Ovary (tissue), 3 donors: ENCODE results near the gene EEF2K.

ENCODE experiments used
- EP300 ChIP-seq: sonication (generic); formaldehyde crosslinking; IDR thresholded peaks from one replicate; pipeline ENCODE4 v1.6.1; 2017; ENCODE audit warnings: antibody characterized with exemption
- TF ChIP-seq, protein P1 (sequence below), 3 donors: fragments of 450-650 bp in 2 of 3; fragments of 200-600 bp in 1 of 3; IDR thresholded peaks; one replicate each; pipeline versions ENCODE4 v1.5.1 to v1.8.0; 2016 to 2022; ENCODE audit warnings: antibody characterized with exemption in 3 of 3, mild to moderate bottlenecking in 1 of 3
- donor health status: DM: no; HTN: no; CAD: no.

DNA sequence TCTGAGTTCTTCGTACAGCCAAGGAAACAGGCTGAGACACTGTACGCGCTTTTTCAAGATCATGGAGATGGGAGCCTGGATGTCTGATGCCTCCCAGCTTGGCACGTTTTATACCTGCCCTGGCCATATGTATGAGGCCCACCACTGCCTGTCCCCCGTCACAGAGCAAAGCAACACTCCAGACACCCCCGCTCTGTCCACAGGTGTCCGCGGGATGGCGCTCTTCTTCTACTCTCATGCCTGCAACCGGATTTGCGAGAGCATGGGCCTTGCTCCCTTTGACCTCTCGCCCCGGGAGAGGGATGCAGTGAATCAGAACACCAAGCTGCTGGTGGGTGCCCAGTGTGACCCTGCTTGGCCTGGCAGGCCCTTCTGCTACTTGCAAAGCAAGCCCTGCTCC is 51.4 kb downstream of the EEF2K start:
- no peak for TF ChIP-seq EP300
- TF ChIP-seq, protein P1, sequence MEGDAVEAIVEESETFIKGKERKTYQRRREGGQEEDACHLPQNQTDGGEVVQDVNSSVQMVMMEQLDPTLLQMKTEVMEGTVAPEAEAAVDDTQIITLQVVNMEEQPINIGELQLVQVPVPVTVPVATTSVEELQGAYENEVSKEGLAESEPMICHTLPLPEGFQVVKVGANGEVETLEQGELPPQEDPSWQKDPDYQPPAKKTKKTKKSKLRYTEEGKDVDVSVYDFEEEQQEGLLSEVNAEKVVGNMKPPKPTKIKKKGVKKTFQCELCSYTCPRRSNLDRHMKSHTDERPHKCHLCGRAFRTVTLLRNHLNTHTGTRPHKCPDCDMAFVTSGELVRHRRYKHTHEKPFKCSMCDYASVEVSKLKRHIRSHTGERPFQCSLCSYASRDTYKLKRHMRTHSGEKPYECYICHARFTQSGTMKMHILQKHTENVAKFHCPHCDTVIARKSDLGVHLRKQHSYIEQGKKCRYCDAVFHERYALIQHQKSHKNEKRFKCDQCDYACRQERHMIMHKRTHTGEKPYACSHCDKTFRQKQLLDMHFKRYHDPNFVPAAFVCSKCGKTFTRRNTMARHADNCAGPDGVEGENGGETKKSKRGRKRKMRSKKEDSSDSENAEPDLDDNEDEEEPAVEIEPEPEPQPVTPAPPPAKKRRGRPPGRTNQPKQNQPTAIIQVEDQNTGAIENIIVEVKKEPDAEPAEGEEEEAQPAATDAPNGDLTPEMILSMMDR (IDR thresholded peaks at IDR 0.05) = no peak
